Sigmoid colon (tissue), 7 donors: ENCODE results near the gene MGA. TPM values are rescaled to one million over a fixed set of nuclear protein-coding genes. Genes with fewer than 3 reads are reported as not detected.

ENCODE experiments used
- DNase-seq: peaks from one replicate; pipeline ENCODE4 v3.0.0-alpha.2; 2019
- H3K27ac ChIP-seq, 4 donors: fragments of 200-600 bp; sonication (generic); one replicate each; pipeline ENCODE4 v1.5.1; 2016 to 2019; ENCODE audit warnings: mild to moderate bottlenecking in 1 of 4
- H3K27me3 ChIP-seq, 3 donors: fragments of 200-600 bp; sonication (generic); one replicate each; pipeline ENCODE4 v1.5.1; 2019; ENCODE audit warnings: mild to moderate bottlenecking in 1 of 3
- H3K36me3 ChIP-seq, 4 donors: fragments of 200-600 bp; sonication (generic); one replicate each; pipeline ENCODE4 v1.5.1; 2016 to 2019
- H3K4me1 ChIP-seq, 4 donors: fragments of 200-600 bp; sonication (generic); one replicate each; pipeline ENCODE4 v1.5.1; 2017 to 2019
- H3K4me3 ChIP-seq, 4 donors: fragments of 200-600 bp; sonication (generic); one replicate each; pipeline ENCODE4 v1.5.1; 2017 to 2019; ENCODE audit warnings: mild to moderate bottlenecking in 2 of 4, moderate library complexity in 1 of 4
- H3K9me3 ChIP-seq, 4 donors: fragments of 200-600 bp in 3 of 4; sonication (generic) in 3 of 4; one replicate each; pipeline versions ENCODE4 v1.5.1 to v1.6.1; 2013 to 2019
- CTCF ChIP-seq, 4 experiments: fragments of 450-650 bp in 3 of 4; fragments of 200-600 bp in 1 of 4; IDR thresholded peaks; one replicate each; pipeline ENCODE4 v1.5.1; 2016 to 2019; ENCODE audit warnings: antibody characterized with exemption in 4 of 4, mild to moderate bottlenecking in 3 of 4, moderate library complexity in 2 of 4
- EP300 ChIP-seq, 4 donors: sonication (generic); formaldehyde crosslinking; IDR thresholded peaks; one replicate each; pipeline ENCODE4 v1.6.1; 2017; ENCODE audit warnings: antibody characterized with exemption in 4 of 4
- POLR2A ChIP-seq, 2 donors: fragments of 450-650 bp; IDR thresholded peaks; one replicate each; pipeline ENCODE4 v1.6.1; 2016; ENCODE audit warnings: antibody characterized with exemption in 2 of 2, mild to moderate bottlenecking in 2 of 2, moderate library complexity in 2 of 2
- POLR2AphosphoS5 ChIP-seq, 4 donors: sonication (generic); formaldehyde crosslinking; IDR thresholded peaks; one replicate each; pipeline ENCODE4 v1.6.1; 2017; ENCODE audit warnings: antibody characterized with exemption in 4 of 4
- WGBS, 2 donors: extraction: QIAGEN DNeasy Blood & Tissue Kit; methylation state at CpG; one replicate each; pipeline ENCODE4 v1.1.7; 2013; 5-methylcytosine and 5-hydroxymethylcytosine counted together
- intact Hi-C: fragments of 100-400 bp; cut with DNase I; formaldehyde crosslinking; loops from one replicate; pipeline ENCODE4 v1.15.1; 2023
- polyA plus RNA-seq, 3 donors: library from polyadenylated mRNA; stranded (reverse); fragments of 200-250 nt; gene quantifications; one replicate each; pipeline ENCODE4 v1.2.3, GENCODE V29; 2013
- small RNA-seq, 3 donors: library from RNA; depleted of rRNA; stranded (forward); fragments of <200 nt; gene quantifications; one replicate each; pipeline ENCODE3, GENCODE V24; 2016
- total RNA-seq, 4 donors: library from RNA; depleted of rRNA; stranded (reverse); fragments of >200 nt; gene quantifications; one replicate each; pipeline ENCODE4 v1.1.0, GENCODE V29; 2016
- donor health status: healthy with polysubstance abuse.
- donor health status: Bipolar disorder and iron deficiency.
- donor health status: healthy.

MGA gene
- total and polyA plus RNA-seq, 7 donors = 1.4 to 64.8 (median 36.0) TPM

GRCh38 chr15:41817781-41818180, 157.6 kb downstream of the MGA start:
- intact Hi-C loops = no loop called here

GRCh38 chr15:41819455-41820050, 159.3 kb downstream of the MGA start:
- intact Hi-C loops = no loop called here
- Histone ChIP-seq H3K4me3 (no peak overlapping the region), H3K27ac (no peak overlapping the region), H3K36me3 (peaks cover 46 to 100% (median 68%) of the 10 kb centered on the region in 4 donors), H3K9me3 (no peaks in the 10 kb centered on the region), H3K4me1 (no peaks in the 10 kb centered on the region), H3K27me3 (no peaks in the 10 kb centered on the region)
- peak; percentile 50 for DNase-seq
- WGBS, 2 donors = 93 to 95% methylated on average over 9 of the region's 9 CpGs
- TF ChIP-seq POLR2AphosphoS5 (IDR thresholded peaks at IDR 0.05) = no peak
- TF ChIP-seq EP300 (IDR thresholded peaks at IDR 0.05) = no peak

More at GRCh38 chr15:41817781-41818180, 157.6 kb downstream of the MGA start:
- Histone ChIP-seq H3K36me3 (peaks cover 42 to 99% (median 69%) of the 10 kb centered on the region in 4 donors), H3K9me3 (no peaks in the 10 kb centered on the region), H3K4me3 (no peak overlapping the region), H3K4me1 (no peaks in the 10 kb centered on the region), H3K27ac (no peak overlapping the region), H3K27me3 (no peaks in the 10 kb centered on the region)
- TF ChIP-seq POLR2A (IDR thresholded peaks at IDR 0.05) (no peak), CTCF (IDR thresholded peaks at IDR 0.05) (no peak), POLR2AphosphoS5 (IDR thresholded peaks at IDR 0.05) (no peak), EP300 (IDR thresholded peaks at IDR 0.05) (no peak)
- 92 to 93% methylated on average over 6 of the region's 6 CpGs for WGBS, 2 donors
- no peak for DNase-seq

- DNase-seq = peak; percentile 55
- 90% methylated on average over 6 of the region's 6 CpGs for WGBS, 2 donors
- Histone ChIP-seq H3K9me3 (no peaks in the 10 kb centered on the region), H3K27ac (no peak overlapping the region), H3K36me3 (peaks cover 46 to 100% (median 65%) of the 10 kb centered on the region in 4 donors), H3K4me1 (no peaks in the 10 kb centered on the region), H3K4me3 (no peak overlapping the region), H3K27me3 (no peaks in the 10 kb centered on the region)
- TF ChIP-seq POLR2A (IDR thresholded peaks at IDR 0.05) = no peak
- intact Hi-C loops = no loop called here
Observed at GRCh38 chr15:41820791-41821423, 160.7 kb downstream of the MGA start.

- intact Hi-C loops = no loop called here
- no peak overlapping the region for H3K4me3 ChIP-seq
- no peak for TF ChIP-seq CTCF (IDR thresholded peaks at IDR 0.05)
- TF ChIP-seq POLR2AphosphoS5 (IDR thresholded peaks at IDR 0.05) = no peak
- TF ChIP-seq EP300 (IDR thresholded peaks at IDR 0.05) = no peak
- TF ChIP-seq POLR2A (IDR thresholded peaks at IDR 0.05) = no peak
- H3K27me3 ChIP-seq = no peaks in the 10 kb centered on the region
- no peak overlapping the region for H3K27ac ChIP-seq
- WGBS, 2 donors = 80 to 87% methylated on average over 4 of the region's 4 CpGs
- DNase-seq = no peak
- H3K9me3 ChIP-seq = no peaks in the 10 kb centered on the region
- H3K36me3 ChIP-seq = peaks cover 39 to 93% (median 63%) of the 10 kb centered on the region in 4 donors
- H3K4me1 ChIP-seq = no peaks in the 10 kb centered on the region
Observed at GRCh38 chr15:41821831-41822230, 161.6 kb downstream of the MGA start.

- no peak for DNase-seq
- WGBS, 2 donors = 94 to 97% methylated on average over 6 of the region's 6 CpGs
- Histone ChIP-seq H3K9me3 (no peaks in the 10 kb centered on the region), H3K36me3 (peaks cover 33 to 86% (median 57%) of the 10 kb centered on the region in 4 donors), H3K27ac (no peak overlapping the region), H3K4me3 (no peak overlapping the region), H3K27me3 (no peaks in the 10 kb centered on the region), H3K4me1 (peaks cover 0 to 5% (median 5%) of the 10 kb centered on the region in 4 donors)
- intact Hi-C loops = no loop called here
- no peak for TF ChIP-seq CTCF (IDR thresholded peaks at IDR 0.05)
Observed at GRCh38 chr15:41822471-41822870, 162.3 kb downstream of the MGA start.

Small RNA genes lying within 50 kb of the gene (small RNA-seq; reads per million reads assigned to genes)
- gene MIR626 = 0 reads per million in 3 donors

Other genes starting within 250 kb of the MGA start
- 10 to 100 TPM; 30.5 to 35.7 (median 32.2) TPM for gene RTF1, start 243.3 kb upstream of the MGA start, total RNA-seq
- 10 to 100 TPM; 18.6 to 20.4 (median 19.0) TPM for gene RTF1, start 243.3 kb upstream of the MGA start, polyA plus RNA-seq
- gene ITPKA, start 166.5 kb upstream of the MGA start, total RNA-seq = 1 to 10 TPM in 2 of 4 donors, under 1 TPM in 1, not detected in 1; 0.49 to 1.4 (median 1.4) TPM
- gene ITPKA, start 166.5 kb upstream of the MGA start, polyA plus RNA-seq = 10 to 100 TPM; 11.3 to 52.9 (median 28.4) TPM
- gene LTK, start 146.6 kb upstream of the MGA start, total RNA-seq = 1 to 10 TPM in 3 of 4 donors, not detected in 1; 1.6 to 2.5 (median 1.8) TPM
- 1 to 10 TPM; 4.1 to 4.8 (median 4.6) TPM for gene LTK, start 146.6 kb upstream of the MGA start, polyA plus RNA-seq
- 10 to 100 TPM; 13.8 to 22.2 (median 15.4) TPM for gene RPAP1, start 116.1 kb upstream of the MGA start, total RNA-seq
- gene RPAP1, start 116.1 kb upstream of the MGA start, polyA plus RNA-seq = 10 to 100 TPM in 1 of 3 donors, 1 to 10 TPM in 2; 4.2 to 18.8 (median 4.2) TPM
- 1 to 10 TPM; 3.9 to 6.6 (median 4.3) TPM for gene TYRO3, start 101.2 kb upstream of the MGA start, total RNA-seq
- gene TYRO3, start 101.2 kb upstream of the MGA start, polyA plus RNA-seq = 1 to 10 TPM; 1.4 to 4.4 (median 1.8) TPM
- gene MAPKBP1, start 114.1 kb downstream of the MGA start, total RNA-seq = 10 to 100 TPM; 15.0 to 42.7 (median 22.3) TPM
- 1 to 10 TPM; 2.3 to 9.5 (median 3.0) TPM for gene MAPKBP1, start 114.1 kb downstream of the MGA start, polyA plus RNA-seq
- gene JMJD7, start 167.7 kb downstream of the MGA start, total RNA-seq = 10 to 100 TPM in 3 of 4 donors, 1 to 10 TPM in 1; 9.7 to 14.0 (median 12.1) TPM
- 10 to 100 TPM in 2 of 3 donors, 1 to 10 TPM in 1; 9.5 to 12.4 (median 10.2) TPM for gene JMJD7, start 167.7 kb downstream of the MGA start, polyA plus RNA-seq
- 1 to 10 TPM; 1.6 to 5.3 (median 3.4) TPM for gene PLA2G4B, start 178.4 kb downstream of the MGA start, total RNA-seq
- 1 to 10 TPM in 1 of 3 donors, under 1 TPM in 1, not detected in 1; 0.92 to 6.5 TPM for gene PLA2G4B, start 178.4 kb downstream of the MGA start, polyA plus RNA-seq
- gene SPTBN5, start 233.6 kb downstream of the MGA start, total RNA-seq = 1 to 10 TPM in 1 of 4 donors, under 1 TPM in 3; under 0.01 to 1.7 (median 0.26) TPM
- 1 to 10 TPM in 1 of 3 donors, under 1 TPM in 2; 0.60 to 2.3 (median 0.92) TPM for gene SPTBN5, start 233.6 kb downstream of the MGA start, polyA plus RNA-seq